ENCODE results near the gene PDCD1. TPM values are rescaled to one million over a fixed set of nuclear protein-coding genes. Genes with fewer than 3 reads are reported as not detected.
"Not testable (repeated sequence)": the region's sequence is repeated elsewhere in the genome, so short reads cannot be mapped to it uniquely, and the experiment has no call there.

The PDCD1 gene
- total RNA-seq (16.0 TPM), polyA plus RNA-seq (12.7 TPM)
- long read RNA-seq, donor 1 = 0 reads
- long read RNA-seq, donor 2, transcript PDCD1-201 (5 exons, 2,114 nt) = major isoform, 6 of 6 reads
- long read RNA-seq, donor 2, partial matches to known transcripts = 0 of 6 reads
- long read RNA-seq, donor 2, other reads (novel, unspliced or antisense) = 0 of 6 reads
- long read RNA-seq, donor 3, partial matches to known transcripts = 0 of 2 reads
- long read RNA-seq, donor 3, other reads (novel, unspliced or antisense) = 0 of 2 reads
- long read RNA-seq, donor 4, partial matches to known transcripts = 0 of 3 reads
- long read RNA-seq, donor 4, other reads (novel, unspliced or antisense) = 0 of 3 reads
- long read RNA-seq, donor 5, transcript PDCD1-201 (5 exons, 2,114 nt) = major isoform, 9 of 10 reads
- long read RNA-seq, donor 5, partial matches to known transcripts = 0 of 10 reads
- long read RNA-seq, donor 5, other reads (novel, unspliced or antisense) = 0 of 10 reads
- long read RNA-seq, donor 6, partial matches to known transcripts = 0 of 1 reads
- long read RNA-seq, donor 6, other reads (novel, unspliced or antisense) = 0 of 1 reads
- long read RNA-seq, donor 7, partial matches to known transcripts = 0 of 3 reads
- long read RNA-seq, donor 7, other reads (novel, unspliced or antisense) = 0 of 3 reads
- long read RNA-seq, donor 8, partial matches to known transcripts = 0 of 1 reads
- long read RNA-seq, donor 8, other reads (novel, unspliced or antisense) = 0 of 1 reads
- long read RNA-seq, donor 9, partial matches to known transcripts = 0 of 1 reads
- long read RNA-seq, donor 9, other reads (novel, unspliced or antisense) = 0 of 1 reads
- long read RNA-seq, donor 10, transcript PDCD1-201 (5 exons, 2,114 nt) = major isoform, 5 of 5 reads
- long read RNA-seq, donor 10, partial matches to known transcripts = 0 of 5 reads
- long read RNA-seq, donor 10, other reads (novel, unspliced or antisense) = 0 of 5 reads

DNA sequence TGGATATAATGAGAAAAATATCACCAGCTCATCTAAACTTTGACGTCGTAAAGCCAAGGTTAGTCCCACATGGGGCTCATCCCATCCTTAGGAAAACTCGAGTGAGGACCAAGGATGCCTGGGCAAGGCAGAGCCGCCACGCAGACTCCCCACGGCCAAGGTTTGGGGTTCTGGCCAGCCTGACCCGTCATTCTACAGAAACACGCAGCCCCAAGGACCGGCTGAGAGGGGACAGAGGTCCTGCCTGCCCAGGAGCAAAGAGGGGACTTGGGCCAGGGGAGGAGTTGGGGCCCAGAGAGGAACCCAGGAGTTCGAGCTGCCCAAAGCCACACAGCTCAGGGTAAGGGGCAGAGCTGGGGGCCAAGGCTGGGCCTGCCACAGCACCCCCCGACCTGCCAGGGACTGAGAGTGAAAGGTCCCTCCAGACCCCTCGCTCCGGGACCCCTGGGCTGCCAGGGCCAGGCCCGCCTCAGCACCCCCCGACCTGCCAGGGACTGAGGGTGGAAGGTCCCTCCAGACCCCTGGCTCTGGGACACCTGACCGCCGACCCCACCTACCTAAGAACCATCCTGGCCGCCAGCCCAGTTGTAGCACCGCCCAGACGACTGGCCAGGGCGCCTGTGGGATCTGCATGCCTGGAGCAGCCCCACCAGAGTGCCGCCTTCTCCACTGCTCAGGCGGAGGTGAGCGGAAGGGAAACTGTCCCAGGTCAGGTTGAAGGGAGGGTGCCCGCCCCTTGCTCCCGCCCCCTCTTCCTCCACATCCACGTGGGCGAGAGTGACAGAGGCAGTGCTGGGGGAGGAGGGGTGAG is at the start of gene PDCD1:
Gene PDCD1, minus strand, starts transcription at position 689 of the 811 bp plus-strand sequence. Its CDS starts 56 bp downstream, at position 633.
- Histone ChIP-seq H3K4me1 (ENCODE audit: control insufficient read depth in 2 of 2, insufficient read depth in 2 of 2, low read length in 2 of 2) (peaks cover 43 to 63% of the 10 kb centered on the region in 2 donors), H3K9me3 (ENCODE audit: control insufficient read depth in 2 of 2, insufficient read depth in 1 of 2, low read length in 1 of 2) (peaks cover 0 to 4% of the 10 kb centered on the region in 2 donors)

DNA sequence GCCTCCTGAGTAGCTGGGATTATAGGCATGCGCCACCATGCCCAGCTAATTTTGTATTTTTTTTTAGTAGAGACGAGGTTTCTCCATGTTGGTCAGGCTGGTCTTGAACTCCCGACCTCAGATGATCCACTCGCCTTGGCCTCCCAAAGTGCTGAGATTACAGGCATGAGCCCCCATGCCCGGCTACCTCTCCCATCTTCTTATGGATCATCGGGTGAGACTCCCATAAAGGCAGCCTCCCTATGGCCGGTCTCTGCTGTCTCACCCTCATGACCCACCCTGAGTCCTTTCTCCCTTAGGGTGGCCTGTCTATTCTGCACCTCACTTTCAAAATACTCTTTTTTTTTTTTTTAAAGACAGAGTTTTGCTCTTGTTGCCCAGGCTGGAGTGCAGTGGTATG is 49.1 kb upstream of the PDCD1 start:
- 98% methylated on average over 7 of the region's 7 CpGs for WGBS
- not testable (repeated sequence) for H3K27ac ChIP-seq (ENCODE audit: low read depth in 1 of 2, low read length in 1 of 2); H3K27me3 ChIP-seq (ENCODE audit: control insufficient read depth in 2 of 2, insufficient read depth in 1 of 2, low read length in 1 of 2); H3K4me1 ChIP-seq (ENCODE audit: control insufficient read depth in 2 of 2, insufficient read depth in 2 of 2, low read length in 2 of 2); H3K4me3 ChIP-seq (ENCODE audit: low read length in 2 of 2); H3K9me3 ChIP-seq (ENCODE audit: control insufficient read depth in 2 of 2, insufficient read depth in 1 of 2, low read length in 1 of 2); DNase-seq (ENCODE audit: low read depth in 6 of 9, low spot score in 9 of 9)
- H3K36me3 ChIP-seq (ENCODE audit: control insufficient read depth in 2 of 2, insufficient read depth in 2 of 2, low read length in 1 of 2) = peaks cover 0 to 15% of the 10 kb centered on the region in 2 donors

More for the DNA sequence above, at the start of gene PDCD1:
- Histone ChIP-seq H3K4me3 (ENCODE audit: low read length in 2 of 2) (peak within 1 kb of the TSS; percentile 48 to 50), H3K27ac (ENCODE audit: low read depth in 1 of 2, low read length in 1 of 2) (peak within 1 kb of the TSS; percentile 89 to 90), H3K36me3 (ENCODE audit: control insufficient read depth in 2 of 2, insufficient read depth in 2 of 2, low read length in 1 of 2) (peaks cover 0 to 4% of the 10 kb centered on the region in 2 donors), H3K27me3 (ENCODE audit: control insufficient read depth in 2 of 2, insufficient read depth in 1 of 2, low read length in 1 of 2) (peaks cover 0 to 6% of the 10 kb centered on the region in 2 donors)
- DNase-seq (ENCODE audit: low read depth in 6 of 9, low spot score in 9 of 9) = peak in 4 of 9 donors; percentile 64 to 86 (median 76)
- 70% methylated on average over 28 of the region's 28 CpGs for WGBS

DNA sequence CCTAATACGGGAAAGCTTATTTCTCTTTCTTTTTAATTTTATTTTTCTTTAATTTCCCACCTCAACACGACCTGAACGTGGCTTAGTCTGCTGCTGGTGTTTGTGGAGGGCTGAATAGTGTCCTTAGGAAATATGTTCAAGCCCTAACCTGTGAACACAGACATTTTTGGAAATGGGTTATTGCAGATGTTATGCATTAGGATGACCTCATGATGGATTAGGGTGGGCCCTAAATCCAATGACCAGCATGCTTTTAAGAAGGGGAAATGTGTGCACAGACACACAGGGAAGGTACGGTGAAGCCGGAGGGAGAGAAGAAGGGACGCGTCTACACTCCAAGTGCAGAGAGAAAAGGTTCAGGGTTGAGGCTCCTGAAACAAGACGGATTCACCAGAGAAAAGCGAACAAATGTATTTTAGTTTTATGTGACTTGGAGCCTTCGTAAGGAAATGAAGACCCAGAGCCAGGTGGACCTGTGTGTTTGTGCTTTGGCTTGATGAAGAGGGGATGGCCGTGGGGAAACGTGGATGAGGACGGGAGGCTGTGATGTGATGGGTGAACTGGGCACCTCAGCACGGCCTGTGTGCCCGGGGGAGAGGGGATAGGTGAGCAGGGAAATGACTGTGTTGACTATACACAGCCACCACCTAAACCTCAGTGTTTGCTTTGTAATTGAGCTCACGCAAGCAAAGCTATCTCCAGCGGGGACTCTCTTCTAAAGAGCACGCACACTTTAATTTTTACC is 48.3 kb upstream of the PDCD1 start:
- DNase-seq (ENCODE audit: low read depth in 6 of 9, low spot score in 9 of 9) = no peak
- H3K27ac ChIP-seq (ENCODE audit: low read depth in 1 of 2, low read length in 1 of 2) = no peak overlapping the region
- WGBS = 97% methylated on average over 18 of the region's 18 CpGs

DNA sequence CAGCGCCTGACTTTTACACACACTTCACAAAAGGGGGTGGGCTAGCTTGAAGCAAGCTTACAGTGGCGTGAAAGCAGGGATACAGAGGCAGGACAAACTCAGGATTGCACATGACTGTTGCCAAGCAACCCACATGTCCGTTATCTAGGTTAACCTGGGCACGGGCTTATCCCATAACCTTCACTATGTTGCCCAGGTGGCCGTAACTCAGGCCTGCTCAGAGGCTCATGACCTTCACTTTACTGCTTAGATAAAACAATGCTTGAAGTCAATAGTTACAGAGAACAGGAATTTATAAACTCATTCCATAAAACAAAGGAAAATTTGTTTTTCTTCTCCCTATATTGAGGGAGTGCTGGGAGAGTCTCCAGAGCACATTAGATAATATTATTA is 47.7 kb upstream of the PDCD1 start:
- not testable (repeated sequence) for H3K9me3 ChIP-seq (ENCODE audit: control insufficient read depth in 2 of 2, insufficient read depth in 1 of 2, low read length in 1 of 2); H3K27me3 ChIP-seq (ENCODE audit: control insufficient read depth in 2 of 2, insufficient read depth in 1 of 2, low read length in 1 of 2); H3K27ac ChIP-seq (ENCODE audit: low read depth in 1 of 2, low read length in 1 of 2); DNase-seq (ENCODE audit: low read depth in 6 of 9, low spot score in 9 of 9); H3K4me1 ChIP-seq (ENCODE audit: control insufficient read depth in 2 of 2, insufficient read depth in 2 of 2, low read length in 2 of 2); H3K4me3 ChIP-seq (ENCODE audit: low read length in 2 of 2)
- peaks cover 0 to 18% of the 10 kb centered on the region in 2 donors for H3K36me3 ChIP-seq (ENCODE audit: control insufficient read depth in 2 of 2, insufficient read depth in 2 of 2, low read length in 1 of 2)
- WGBS = 99% methylated on average over 5 of the region's 5 CpGs

More for the DNA sequence above, 48.3 kb upstream of the PDCD1 start:
- H3K4me3 ChIP-seq (ENCODE audit: low read length in 2 of 2) = no peak overlapping the region
- peaks cover 0 to 15% of the 10 kb centered on the region in 2 donors for H3K36me3 ChIP-seq (ENCODE audit: control insufficient read depth in 2 of 2, insufficient read depth in 2 of 2, low read length in 1 of 2)
- H3K27me3 ChIP-seq (ENCODE audit: control insufficient read depth in 2 of 2, insufficient read depth in 1 of 2, low read length in 1 of 2) = no peaks in the 10 kb centered on the region
- H3K4me1 ChIP-seq (ENCODE audit: control insufficient read depth in 2 of 2, insufficient read depth in 2 of 2, low read length in 2 of 2) = peaks cover 0 to 2% of the 10 kb centered on the region in 2 donors
- H3K9me3 ChIP-seq (ENCODE audit: control insufficient read depth in 2 of 2, insufficient read depth in 1 of 2, low read length in 1 of 2) = peaks cover 0 to 2% of the 10 kb centered on the region in 2 donors

DNA sequence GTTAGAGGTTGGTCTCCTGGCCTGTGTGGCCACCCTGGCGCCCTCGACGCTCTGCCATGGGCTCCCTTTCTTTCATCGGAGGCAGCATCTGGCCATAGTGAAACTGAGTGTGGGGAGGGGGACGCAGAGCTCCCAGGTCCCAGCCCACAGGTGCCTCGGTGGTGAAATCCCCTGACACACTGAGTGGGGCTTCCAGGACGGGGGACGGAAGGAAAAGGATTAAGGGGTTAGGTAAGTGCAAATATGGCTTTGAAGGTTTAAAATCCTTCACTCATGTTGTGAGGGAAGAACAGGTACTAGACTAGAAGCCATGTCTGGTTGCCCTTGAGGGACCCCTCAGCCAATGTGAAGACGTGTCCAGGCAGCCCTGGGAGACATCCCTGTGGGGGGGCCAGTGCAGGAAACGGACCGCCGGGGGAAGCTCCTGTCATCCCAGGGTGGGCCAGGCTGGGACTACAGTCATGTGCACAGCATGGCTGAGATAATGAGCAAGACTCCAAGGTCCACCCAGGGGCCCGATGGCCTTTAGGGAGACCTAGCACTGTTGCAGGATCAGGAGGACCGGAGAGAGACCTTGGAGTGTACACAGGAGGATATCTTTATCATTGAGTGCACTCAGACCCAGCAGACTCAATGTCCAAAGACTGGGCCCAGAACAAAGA is 47.2 kb upstream of the PDCD1 start:
- H3K36me3 ChIP-seq (ENCODE audit: control insufficient read depth in 2 of 2, insufficient read depth in 2 of 2, low read length in 1 of 2) = peaks cover 0 to 13% of the 10 kb centered on the region in 2 donors
- H3K27me3 ChIP-seq (ENCODE audit: control insufficient read depth in 2 of 2, insufficient read depth in 1 of 2, low read length in 1 of 2) = no peaks in the 10 kb centered on the region
- H3K27ac ChIP-seq (ENCODE audit: low read depth in 1 of 2, low read length in 1 of 2) = no peak overlapping the region
- peaks cover 0 to 2% of the 10 kb centered on the region in 2 donors for H3K4me1 ChIP-seq (ENCODE audit: control insufficient read depth in 2 of 2, insufficient read depth in 2 of 2, low read length in 2 of 2)
- WGBS = 93% methylated on average over 14 of the region's 14 CpGs
- no peak for DNase-seq (ENCODE audit: low read depth in 6 of 9, low spot score in 9 of 9)
- H3K9me3 ChIP-seq (ENCODE audit: control insufficient read depth in 2 of 2, insufficient read depth in 1 of 2, low read length in 1 of 2) = no peaks in the 10 kb centered on the region
- H3K4me3 ChIP-seq (ENCODE audit: low read length in 2 of 2) = no peak overlapping the region

DNA sequence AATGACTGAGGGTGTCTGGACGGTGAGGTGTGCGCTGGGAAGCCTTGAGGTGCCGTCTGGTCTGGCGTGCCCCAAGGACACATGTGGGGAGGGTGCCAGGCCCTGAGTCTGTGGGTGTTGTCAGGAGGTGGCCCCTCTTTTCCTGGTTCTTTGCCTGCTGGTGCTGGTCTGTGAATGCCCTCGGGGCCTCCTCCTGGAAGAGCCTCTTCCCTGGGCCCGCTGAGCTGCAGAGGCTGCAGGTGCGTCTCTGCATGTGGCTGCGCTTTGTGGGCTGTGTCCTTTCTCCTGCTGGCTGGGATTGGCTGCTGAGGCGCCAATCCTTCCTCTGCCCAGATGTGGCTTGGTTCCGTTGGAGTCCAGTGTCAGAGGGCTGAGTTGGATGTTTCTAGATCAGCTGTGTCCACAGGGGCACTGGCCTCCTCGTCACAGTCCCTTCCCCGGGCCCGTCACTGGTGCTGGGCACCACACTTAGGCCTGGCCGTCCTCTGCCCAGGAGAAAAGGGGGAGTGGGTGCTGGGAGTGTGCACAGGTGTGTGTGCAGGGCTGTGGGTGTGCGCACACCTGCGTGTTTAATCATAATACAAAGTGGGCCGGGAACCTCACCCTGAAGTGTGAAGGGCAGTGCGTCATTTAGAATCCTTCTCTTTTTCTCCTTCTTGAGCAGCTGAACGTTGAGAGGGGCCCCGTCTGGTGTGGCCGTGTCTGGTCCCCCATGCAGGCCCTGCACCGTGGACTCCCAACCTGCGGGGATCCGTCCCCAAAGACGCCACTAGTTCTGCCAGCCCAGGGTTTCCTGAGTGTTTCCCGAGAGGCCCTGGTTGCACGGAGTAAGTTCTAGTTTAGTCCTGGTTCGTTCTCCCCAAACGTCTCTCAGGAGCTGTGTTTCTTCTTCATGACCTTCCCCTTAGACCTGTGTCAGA is 46.4 kb upstream of the PDCD1 start:
- no peak for DNase-seq (ENCODE audit: low read depth in 6 of 9, low spot score in 9 of 9)
- Histone ChIP-seq H3K36me3 (ENCODE audit: control insufficient read depth in 2 of 2, insufficient read depth in 2 of 2, low read length in 1 of 2) (peaks cover 0 to 7% of the 10 kb centered on the region in 2 donors), H3K4me3 (ENCODE audit: low read length in 2 of 2) (no peak overlapping the region), H3K27ac (ENCODE audit: low read depth in 1 of 2, low read length in 1 of 2) (no peak overlapping the region), H3K9me3 (ENCODE audit: control insufficient read depth in 2 of 2, insufficient read depth in 1 of 2, low read length in 1 of 2) (no peaks in the 10 kb centered on the region), H3K27me3 (ENCODE audit: control insufficient read depth in 2 of 2, insufficient read depth in 1 of 2, low read length in 1 of 2) (no peaks in the 10 kb centered on the region), H3K4me1 (ENCODE audit: control insufficient read depth in 2 of 2, insufficient read depth in 2 of 2, low read length in 2 of 2) (peaks cover 2 to 5% of the 10 kb centered on the region in 2 donors)
- WGBS = 93% methylated on average over 29 of the region's 29 CpGs

DNA sequence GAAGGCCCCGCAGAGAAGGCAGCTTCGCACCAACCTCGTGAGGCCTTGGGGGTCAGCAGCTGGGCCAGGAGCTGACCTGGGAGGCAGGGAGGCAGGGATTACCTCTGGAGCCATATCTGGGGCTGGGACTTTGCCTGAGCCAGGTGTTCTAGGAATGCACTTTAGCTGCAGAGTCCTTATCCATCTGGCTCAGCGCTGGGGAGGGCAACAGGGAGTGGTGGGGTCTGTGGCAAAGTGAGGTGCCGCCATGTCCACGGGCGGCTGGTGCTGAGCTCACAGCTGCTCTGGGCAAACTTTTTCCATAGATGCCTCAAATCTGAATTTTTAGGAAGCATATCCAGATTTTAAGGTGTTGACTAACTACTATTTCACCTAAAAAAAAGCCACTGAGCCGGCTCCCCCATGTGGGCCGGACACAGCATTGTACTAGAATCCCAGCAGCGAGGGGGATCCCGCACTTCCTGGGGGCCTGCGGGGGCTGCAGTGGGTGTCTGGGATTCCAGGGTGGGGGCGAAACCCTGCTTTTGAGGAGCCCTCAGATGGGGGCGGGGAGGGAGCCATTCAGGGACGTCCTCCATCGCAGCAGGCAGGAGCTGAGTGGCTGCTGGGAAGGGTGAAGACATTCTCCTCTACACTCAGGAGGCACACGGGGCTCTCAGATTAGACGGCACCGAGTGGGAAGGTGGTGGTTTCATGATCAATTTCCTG is 45.5 kb upstream of the PDCD1 start:
- WGBS = 88% methylated on average over 19 of the region's 19 CpGs
- Histone ChIP-seq H3K9me3 (ENCODE audit: control insufficient read depth in 2 of 2, insufficient read depth in 1 of 2, low read length in 1 of 2) (no peaks in the 10 kb centered on the region), H3K36me3 (ENCODE audit: control insufficient read depth in 2 of 2, insufficient read depth in 2 of 2, low read length in 1 of 2) (peaks cover 0 to 8% of the 10 kb centered on the region in 2 donors), H3K4me3 (ENCODE audit: low read length in 2 of 2) (no peak overlapping the region), H3K27me3 (ENCODE audit: control insufficient read depth in 2 of 2, insufficient read depth in 1 of 2, low read length in 1 of 2) (no peaks in the 10 kb centered on the region), H3K27ac (ENCODE audit: low read depth in 1 of 2, low read length in 1 of 2) (no peak overlapping the region), H3K4me1 (ENCODE audit: control insufficient read depth in 2 of 2, insufficient read depth in 2 of 2, low read length in 2 of 2) (peaks cover 2 to 6% of the 10 kb centered on the region in 2 donors)
- DNase-seq (ENCODE audit: low read depth in 6 of 9, low spot score in 9 of 9) = no peak

All from thymus (tissue), 14 donors.